GM12864 (cell line): ENCODE data around the gene C16orf95.

ENCODE experiments used
- DNase-seq: peaks from one replicate; pipeline ENCODE4 v3.0.0-alpha.2; 2011; ENCODE audit warnings: low read depth
- H3K4me3 ChIP-seq: 2 replicates; pipeline ENCODE4 v1.5.1; 2011; ENCODE audit warnings: mild to moderate bottlenecking, low read depth, low read length, control low read depth
- TF ChIP-seq, protein P1 (sequence below): IDR thresholded peaks from 2 replicates; pipeline ENCODE4 v1.5.1; 2011; ENCODE audit warnings: low read depth, mild to moderate bottlenecking, moderate library complexity, low read length, control low read depth, inconsistent platforms; ENCODE audit errors: missing control alignments

C16orf95 gene

DNA sequence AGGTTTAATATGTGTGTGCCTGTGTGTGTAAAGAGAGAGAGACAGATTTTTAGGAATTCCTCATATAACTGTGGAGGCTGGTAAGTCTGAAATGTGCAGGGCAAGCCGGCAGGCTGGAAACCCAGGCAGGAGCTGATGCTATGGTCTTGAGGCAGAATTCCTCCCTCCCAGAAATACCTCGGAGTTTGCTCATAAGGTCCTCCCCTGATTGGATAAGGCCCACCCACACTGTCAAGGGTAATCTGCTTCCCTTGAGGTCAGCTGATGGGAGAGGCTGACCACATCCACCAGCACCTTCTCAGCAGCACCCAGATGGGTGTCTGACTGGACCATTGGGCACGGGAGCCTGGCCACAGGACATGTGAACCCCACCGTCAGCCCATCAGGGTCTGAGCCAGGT lies 42.4 kb downstream of the C16orf95 start:
- no peak overlapping the region for H3K4me3 ChIP-seq
- no peak for DNase-seq
- TF ChIP-seq, protein P1, sequence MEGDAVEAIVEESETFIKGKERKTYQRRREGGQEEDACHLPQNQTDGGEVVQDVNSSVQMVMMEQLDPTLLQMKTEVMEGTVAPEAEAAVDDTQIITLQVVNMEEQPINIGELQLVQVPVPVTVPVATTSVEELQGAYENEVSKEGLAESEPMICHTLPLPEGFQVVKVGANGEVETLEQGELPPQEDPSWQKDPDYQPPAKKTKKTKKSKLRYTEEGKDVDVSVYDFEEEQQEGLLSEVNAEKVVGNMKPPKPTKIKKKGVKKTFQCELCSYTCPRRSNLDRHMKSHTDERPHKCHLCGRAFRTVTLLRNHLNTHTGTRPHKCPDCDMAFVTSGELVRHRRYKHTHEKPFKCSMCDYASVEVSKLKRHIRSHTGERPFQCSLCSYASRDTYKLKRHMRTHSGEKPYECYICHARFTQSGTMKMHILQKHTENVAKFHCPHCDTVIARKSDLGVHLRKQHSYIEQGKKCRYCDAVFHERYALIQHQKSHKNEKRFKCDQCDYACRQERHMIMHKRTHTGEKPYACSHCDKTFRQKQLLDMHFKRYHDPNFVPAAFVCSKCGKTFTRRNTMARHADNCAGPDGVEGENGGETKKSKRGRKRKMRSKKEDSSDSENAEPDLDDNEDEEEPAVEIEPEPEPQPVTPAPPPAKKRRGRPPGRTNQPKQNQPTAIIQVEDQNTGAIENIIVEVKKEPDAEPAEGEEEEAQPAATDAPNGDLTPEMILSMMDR: no peak

GRCh38 chr16:87273471-87274030 lies 43.6 kb downstream of the C16orf95 start:
- H3K4me3 ChIP-seq: no peak overlapping the region
- TF ChIP-seq, protein P1: no peak
- no peak for DNase-seq

- DNase-seq: no peak
- TF ChIP-seq, protein P1: no peak
- H3K4me3 ChIP-seq: no peak overlapping the region
These were observed 45.9 kb downstream of the C16orf95 start for GRCh38 chr16:87271256-87271655.

DNA sequence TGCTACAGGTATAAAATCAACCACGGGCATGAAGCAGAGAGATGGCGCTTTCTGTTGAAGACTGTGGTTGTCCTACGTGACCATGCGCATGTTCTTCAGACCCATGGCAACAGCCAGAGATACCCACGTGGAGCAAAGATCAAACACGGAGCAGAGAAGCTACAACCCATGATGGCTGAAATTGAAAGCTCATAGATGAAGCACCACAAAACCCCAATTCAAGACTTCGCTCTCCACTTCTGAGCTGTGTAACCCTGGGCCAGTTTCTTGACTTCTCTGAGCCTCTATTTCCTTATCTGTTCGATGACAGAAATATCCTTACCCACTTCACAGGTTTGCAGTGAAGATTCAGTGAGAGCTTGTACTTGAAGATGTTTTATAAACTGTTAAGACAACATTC lies 49.6 kb downstream of the C16orf95 start:
- no peak overlapping the region for H3K4me3 ChIP-seq
- TF ChIP-seq, protein P1: no peak
- no peak for DNase-seq

GRCh38 chr16:87266846-87267245 lies 50.3 kb downstream of the C16orf95 start:
- TF ChIP-seq, protein P1: no peak
- H3K4me3 ChIP-seq: no peak overlapping the region
- DNase-seq: no peak

GRCh38 chr16:87265261-87265660 lies 51.9 kb downstream of the C16orf95 start:
- H3K4me3 ChIP-seq: no peak overlapping the region
- no peak for DNase-seq
- TF ChIP-seq, protein P1: no peak

- H3K4me3 ChIP-seq: no peak overlapping the region
- TF ChIP-seq, protein P1: no peak
- no peak for DNase-seq
These were observed 52.6 kb downstream of the C16orf95 start for GRCh38 chr16:87264634-87265033.
